H1 (cell line): Measurements from ENCODE around the gene KCNK7. TPM values are rescaled to one million over a fixed set of nuclear protein-coding genes. Genes with fewer than 3 reads are reported as not detected.

Experiments used
- ATF3 ChIP-seq: IDR thresholded peaks from 2 replicates; pipeline ENCODE4 v1.6.1; 2011; ENCODE audit warnings: low read depth, mild to moderate bottlenecking, low read length; ENCODE audit not compliant: insufficient read depth
- BACH1 ChIP-seq: IDR thresholded peaks from 2 replicates; pipeline ENCODE4 v1.6.1; 2012; ENCODE audit warnings: low read length, improper control_type of control experiment
- FOSL1 ChIP-seq: IDR thresholded peaks from 2 replicates; pipeline ENCODE4 v1.6.1; 2011; ENCODE audit warnings: mild to moderate bottlenecking, low read depth, low read length, moderate library complexity; ENCODE audit not compliant: insufficient read depth
- KDM1A ChIP-seq: fragments of 200-600, 300-600 bp; sonication (generic); IDR thresholded peaks from 2 replicates; pipeline ENCODE4 v1.7.1; 2016; ENCODE audit warnings: mild to moderate bottlenecking, low read length, borderline replicate concordance
- RBBP5 ChIP-seq: IDR thresholded peaks from 2 replicates; pipeline ENCODE4 v1.7.1; 2012; ENCODE audit warnings: low read depth, mild to moderate bottlenecking, inconsistent platforms, low read length, moderate library complexity, borderline replicate concordance
- SP1 ChIP-seq: IDR thresholded peaks from 2 replicates; pipeline ENCODE4 v1.6.1; 2011; ENCODE audit warnings: low read depth, low read length
- TCF12 ChIP-seq: IDR thresholded peaks from 2 replicates; pipeline ENCODE4 v1.6.1; 2011; ENCODE audit warnings: low read depth, mild to moderate bottlenecking, low read length
- polyA plus RNA-seq, 7 experiments: library from polyadenylated mRNA; depleted of rRNA in 3 of 7; stranded (reverse) in 5 of 7; unstranded in 2 of 7; fragments of >200 nt in 5 of 7; fragments of 200-250 nt in 2 of 7; gene quantifications; 1 replicate in 5 of 7; 2 replicates in 1 of 7; 4 replicates in 1 of 7; pipeline versions ENCODE4 v1.2.1 to v1.2.3, GENCODE V29; 2011 to 2013; ENCODE audit warnings: missing spikeins in 2 of 7, mixed read lengths in 2 of 7
- total RNA-seq: library from RNA; stranded (reverse); fragmentation: NEBNext Ultra II Directional; extraction: Animal tissue kit (Norgen Biotek cat#: 25700); gene quantifications from 2 replicates; pipeline ENCODE4 v1.2.1, GENCODE V29; 2021
- TF ChIP-seq, protein P1 (sequence below): IDR thresholded peaks from 2 replicates; pipeline ENCODE4 v1.6.1; 2012; ENCODE audit warnings: low read length, inconsistent platforms

The KCNK7 gene
- total and polyA plus RNA-seq, 2 of the 8 experiments (the other 6 are each of a cell fraction or from before 2014, with no cell fraction given): 0.74 to 1.0 TPM

DNA sequence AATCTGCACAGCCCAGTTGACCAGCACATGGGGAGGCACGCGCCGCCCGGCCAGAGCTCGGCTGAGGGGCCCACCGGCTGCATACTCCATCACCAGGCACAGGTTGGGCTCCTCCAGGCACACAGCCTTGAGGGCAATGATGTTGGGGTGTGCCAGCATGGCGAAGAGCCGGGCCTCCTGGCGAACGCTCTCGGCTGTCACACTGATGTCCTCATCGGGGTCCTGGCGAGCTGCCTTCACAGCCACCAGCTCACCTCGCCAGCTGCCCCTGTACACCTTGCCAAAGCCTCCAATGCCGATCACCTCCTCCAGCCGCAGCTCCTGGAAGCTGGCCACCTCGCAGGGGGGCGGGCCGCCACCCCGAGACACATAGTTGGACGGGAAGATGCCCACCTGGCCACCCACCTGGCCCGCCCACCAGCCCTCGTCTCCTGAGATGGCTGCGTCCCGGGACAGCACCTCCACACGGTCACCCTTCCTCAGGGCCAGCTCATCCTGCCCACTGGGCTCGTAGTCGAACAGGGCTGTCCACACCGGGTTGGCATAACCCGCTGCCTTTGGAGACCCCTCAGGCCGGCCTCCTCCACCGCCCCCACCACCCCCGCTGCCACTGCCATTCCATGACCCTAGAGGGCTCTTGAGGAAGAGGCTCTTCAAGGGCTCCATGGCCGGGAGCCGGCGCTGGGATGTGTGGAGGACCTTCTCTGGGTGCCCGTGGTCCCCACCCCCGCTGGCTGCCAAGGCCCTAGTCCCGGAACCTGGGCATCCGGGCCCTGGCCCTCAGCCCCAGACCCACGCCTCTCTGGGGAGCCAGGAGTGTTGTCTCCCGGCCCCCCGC is 17.7 kb upstream of the KCNK7 start (continued):
- no peak for TF ChIP-seq RBBP5
- no peak for TF ChIP-seq SP1
- no peak for TF ChIP-seq BACH1
- no peak for TF ChIP-seq KDM1A
- TF ChIP-seq FOSL1: no peak
- TF ChIP-seq ATF3: no peak
- TF ChIP-seq, protein P1, sequence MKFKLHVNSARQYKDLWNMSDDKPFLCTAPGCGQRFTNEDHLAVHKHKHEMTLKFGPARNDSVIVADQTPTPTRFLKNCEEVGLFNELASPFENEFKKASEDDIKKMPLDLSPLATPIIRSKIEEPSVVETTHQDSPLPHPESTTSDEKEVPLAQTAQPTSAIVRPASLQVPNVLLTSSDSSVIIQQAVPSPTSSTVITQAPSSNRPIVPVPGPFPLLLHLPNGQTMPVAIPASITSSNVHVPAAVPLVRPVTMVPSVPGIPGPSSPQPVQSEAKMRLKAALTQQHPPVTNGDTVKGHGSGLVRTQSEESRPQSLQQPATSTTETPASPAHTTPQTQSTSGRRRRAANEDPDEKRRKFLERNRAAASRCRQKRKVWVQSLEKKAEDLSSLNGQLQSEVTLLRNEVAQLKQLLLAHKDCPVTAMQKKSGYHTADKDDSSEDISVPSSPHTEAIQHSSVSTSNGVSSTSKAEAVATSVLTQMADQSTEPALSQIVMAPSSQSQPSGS: no peak
- TF ChIP-seq TCF12: no peak
- TF ChIP-seq, all 59 proteins: peak for 0
